ENCODE results near the gene LSM14B. TPM values are rescaled to one million over a fixed set of nuclear protein-coding genes. Genes with fewer than 3 reads are reported as not detected.

LSM14B gene
- total RNA-seq, result 23.2 and 27.3 TPM in 2 replicates

GRCh38 chr20:62121776-62122653 lies at the start of gene LSM14B:
LSM14B (plus strand) TSS chr20:62122475; CDS start chr20:62122667, 192 bp downstream.

GRCh38 chr20:62143081-62143956 lies 21.0 kb downstream of the LSM14B start, which contains the start of the genes PSMA7 and SS18L1:
PSMA7 (minus strand) TSS chr20:62143394; CDS start chr20:62143303, 91 bp downstream.
SS18L1 (plus strand) TSS chr20:62143769; CDS start chr20:62143821, 52 bp downstream.

GRCh38 chr20:62182469-62183425 lies 60.5 kb downstream of the LSM14B start, which contains the start of gene MTG2:
MTG2 (plus strand) TSS chr20:62183028; CDS start chr20:62193421, 10,393 bp downstream.

Other genes starting within 250 kb of the LSM14B start
- 1.3 and 3.1 TPM in 2 replicates for gene TAF4, start 56.6 kb upstream of the LSM14B start, total RNA-seq
- gene PSMA7, start 20.9 kb downstream of the LSM14B start, total RNA-seq, result 285 and 357 TPM in 2 replicates
- 8.7 and 10.7 TPM in 2 replicates for gene SS18L1, start 21.3 kb downstream of the LSM14B start, total RNA-seq
- gene MTG2, start 60.6 kb downstream of the LSM14B start, total RNA-seq, result 10.7 and 14.4 TPM in 2 replicates
- not detected in 2 replicates for gene HRH3, start 97.8 kb downstream of the LSM14B start, total RNA-seq
- gene OSBPL2, start 116.0 kb downstream of the LSM14B start, total RNA-seq, result 19.5 and 20.3 TPM in 2 replicates
- gene ADRM1, start 180.5 kb downstream of the LSM14B start, total RNA-seq, result 108 and 121 TPM in 2 replicates
- gene LAMA5, start 244.8 kb downstream of the LSM14B start, total RNA-seq, result 154 and 169 TPM in 2 replicates